ENCODE measurements around the gene DCP2.
A peak's percentile ranks its signal among the peaks of the same experiment; 100 is the strongest.

DCP2 gene

GRCh38 chr5:113022661-113023060 lies 46.1 kb downstream of the DCP2 start:
- no peak for DNase-seq

- DNase-seq = no peak
Measured at GRCh38 chr5:113024076-113024697, 47.6 kb downstream of the DCP2 start.

- DNase-seq = no peak
Measured at GRCh38 chr5:113025596-113025995, 49.0 kb downstream of the DCP2 start.

- no peak for DNase-seq
Measured at GRCh38 chr5:113026211-113026610, 49.6 kb downstream of the DCP2 start.

GRCh38 chr5:113027015-113027414 lies 50.4 kb downstream of the DCP2 start:
- DNase-seq = no peak

GRCh38 chr5:113027431-113027830 lies 50.8 kb downstream of the DCP2 start:
- DNase-seq = no peak

GRCh38 chr5:113029614-113030013 lies 53.0 kb downstream of the DCP2 start:
- no peak for DNase-seq

- no peak for DNase-seq
Measured at GRCh38 chr5:113031104-113031503, 54.5 kb downstream of the DCP2 start.

GRCh38 chr5:113031557-113031956 lies 55.0 kb downstream of the DCP2 start:
- no peak for DNase-seq

- no peak for DNase-seq
Measured at GRCh38 chr5:113034182-113034773, 57.7 kb downstream of the DCP2 start.

GRCh38 chr5:113035096-113035495 lies 58.5 kb downstream of the DCP2 start:
- no peak for DNase-seq

- no peak for DNase-seq
Measured at GRCh38 chr5:113036321-113036720, 59.7 kb downstream of the DCP2 start.

- no peak for DNase-seq
Measured at GRCh38 chr5:113036826-113037225, 60.2 kb downstream of the DCP2 start.

GRCh38 chr5:113038136-113038535 lies 61.5 kb downstream of the DCP2 start:
- no peak for DNase-seq

- no peak for DNase-seq
Measured at GRCh38 chr5:113038714-113039113, 62.1 kb downstream of the DCP2 start.

- DNase-seq = no peak
Measured at GRCh38 chr5:113039229-113039933, 62.8 kb downstream of the DCP2 start.

- DNase-seq = no peak
Measured at GRCh38 chr5:113039934-113040285, 63.3 kb downstream of the DCP2 start.

GRCh38 chr5:113040672-113041260 lies 64.2 kb downstream of the DCP2 start:
- no peak for DNase-seq

- no peak for DNase-seq
Measured at GRCh38 chr5:113042491-113043243, 66.1 kb downstream of the DCP2 start.

- peak; percentile 49 to 56 for DNase-seq
Measured at GRCh38 chr5:113043491-113043931, 66.9 kb downstream of the DCP2 start.

- peak in 1 of 2 experiments; percentile 4 for DNase-seq
Measured at GRCh38 chr5:113044776-113045465, 68.3 kb downstream of the DCP2 start.

GRCh38 chr5:113047234-113047633 lies 70.6 kb downstream of the DCP2 start:
- DNase-seq = no peak
